Uterus (tissue), 4 donors: Measurements from ENCODE around the gene C1QTNF3. TPM values are rescaled to one million over a fixed set of nuclear protein-coding genes. Genes with fewer than 3 reads are reported as not detected.
"Not testable (repeated sequence)": the region's sequence is repeated elsewhere in the genome, so short reads cannot be mapped to it uniquely, and the experiment has no call there.

Experiments used
- DNase-seq, 2 donors: peaks; one replicate each; pipeline ENCODE4 v3.0.0-alpha.2; 2019 to 2020
- H3K27ac ChIP-seq, 2 donors: fragments of 200-600 bp; sonication (generic); 1 replicate in 1 of 2; 2 replicates in 1 of 2; pipeline ENCODE4 v1.5.1; 2016 to 2018
- H3K27me3 ChIP-seq, 2 donors: fragments of 200-600 bp; sonication (generic); one replicate each; pipeline ENCODE4 v1.5.1; 2018 to 2019; ENCODE audit warnings: control low read depth in 1 of 2
- H3K36me3 ChIP-seq, 2 donors: fragments of 200-600 bp; sonication (generic); one replicate each; pipeline ENCODE4 v1.5.1; 2019; ENCODE audit warnings: control low read depth in 1 of 2
- H3K4me1 ChIP-seq, 2 donors: fragments of 200-600 bp; sonication (generic); one replicate each; pipeline ENCODE4 v1.5.1; 2018 to 2019; ENCODE audit warnings: control low read depth in 1 of 2
- H3K4me3 ChIP-seq, 2 donors: fragments of 200-600 bp; sonication (generic); 1 replicate in 1 of 2; 2 replicates in 1 of 2; pipeline ENCODE4 v1.5.1; 2018 to 2019; ENCODE audit warnings: mild to moderate bottlenecking in 1 of 2
- H3K9me3 ChIP-seq, 2 donors: fragments of 200-600 bp; sonication (generic); one replicate each; pipeline ENCODE4 v1.5.1; 2019; ENCODE audit warnings: control low read depth in 1 of 2
- POLR2A ChIP-seq, 2 donors: fragments of 450-650 bp; IDR thresholded peaks; one replicate each; pipeline ENCODE4 v1.6.1; 2016; ENCODE audit warnings: antibody characterized with exemption in 2 of 2, mild to moderate bottlenecking in 1 of 2, moderate library complexity in 1 of 2
- intact Hi-C: fragments of 100-400 bp; cut with DNase I; formaldehyde crosslinking; loops from one replicate; pipeline ENCODE4 v1.15.1; 2023; ENCODE audit warnings: low total_unique reads
- total RNA-seq, 4 donors: library from RNA; depleted of rRNA in 3 of 4; stranded (reverse); fragments of >200 nt in 3 of 4; gene quantifications; one replicate each; pipeline versions ENCODE4 v1.1.0 to v1.2.4, GENCODE V29; 2014 to 2023
- TF ChIP-seq, protein P1 (sequence below), 4 experiments: fragments of 200-600 bp in 2 of 4; fragments of 450-650 bp in 2 of 4; sonication (generic) in 2 of 4; IDR thresholded peaks; one replicate each; pipeline ENCODE4 v1.5.1; 2016 to 2019; ENCODE audit warnings: antibody characterized with exemption in 4 of 4, mild to moderate bottlenecking in 2 of 4, moderate library complexity in 1 of 4
- donor health status: DM: yes; HTN: yes; CAD: no.

C1QTNF3 gene
- total RNA-seq, 4 donors from 2014 or later = 7.6 to 35.9 (median 13.3) TPM

GRCh38 chr5:34031966-34032365 lies 11.0 kb downstream of the C1QTNF3 start:
- intact Hi-C loops = no loop called here
- no peaks in the 10 kb centered on the region for H3K4me1 ChIP-seq
- H3K27me3 ChIP-seq = no peaks in the 10 kb centered on the region
- no peaks in the 10 kb centered on the region for H3K9me3 ChIP-seq
- no peak overlapping the region for H3K4me3 ChIP-seq
- no peak for DNase-seq
- no peaks in the 10 kb centered on the region for H3K36me3 ChIP-seq
- H3K27ac ChIP-seq = no peak overlapping the region
- TF ChIP-seq POLR2A (IDR thresholded peaks at IDR 0.05) = no peak
- TF ChIP-seq, protein P1, sequence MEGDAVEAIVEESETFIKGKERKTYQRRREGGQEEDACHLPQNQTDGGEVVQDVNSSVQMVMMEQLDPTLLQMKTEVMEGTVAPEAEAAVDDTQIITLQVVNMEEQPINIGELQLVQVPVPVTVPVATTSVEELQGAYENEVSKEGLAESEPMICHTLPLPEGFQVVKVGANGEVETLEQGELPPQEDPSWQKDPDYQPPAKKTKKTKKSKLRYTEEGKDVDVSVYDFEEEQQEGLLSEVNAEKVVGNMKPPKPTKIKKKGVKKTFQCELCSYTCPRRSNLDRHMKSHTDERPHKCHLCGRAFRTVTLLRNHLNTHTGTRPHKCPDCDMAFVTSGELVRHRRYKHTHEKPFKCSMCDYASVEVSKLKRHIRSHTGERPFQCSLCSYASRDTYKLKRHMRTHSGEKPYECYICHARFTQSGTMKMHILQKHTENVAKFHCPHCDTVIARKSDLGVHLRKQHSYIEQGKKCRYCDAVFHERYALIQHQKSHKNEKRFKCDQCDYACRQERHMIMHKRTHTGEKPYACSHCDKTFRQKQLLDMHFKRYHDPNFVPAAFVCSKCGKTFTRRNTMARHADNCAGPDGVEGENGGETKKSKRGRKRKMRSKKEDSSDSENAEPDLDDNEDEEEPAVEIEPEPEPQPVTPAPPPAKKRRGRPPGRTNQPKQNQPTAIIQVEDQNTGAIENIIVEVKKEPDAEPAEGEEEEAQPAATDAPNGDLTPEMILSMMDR (IDR thresholded peaks at IDR 0.05) = no peak

DNA sequence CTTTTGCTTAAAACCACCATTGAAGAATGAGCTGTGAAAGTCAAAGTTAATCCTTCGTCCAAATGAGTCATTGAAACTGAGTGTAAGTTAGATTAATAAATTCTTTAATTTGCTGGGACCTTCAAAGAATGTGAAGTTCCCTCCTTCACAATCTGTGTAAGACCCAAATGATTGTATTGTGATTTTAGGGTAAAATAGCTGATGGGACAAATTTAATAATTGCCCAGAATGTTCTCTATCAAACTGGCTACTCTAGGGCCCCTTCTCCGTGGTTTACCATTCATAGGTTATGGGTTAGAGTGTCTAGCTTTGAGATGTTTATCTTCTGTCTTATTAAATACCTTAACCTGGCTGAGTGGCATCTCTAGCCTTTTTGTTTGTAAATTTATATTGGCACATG lies 11.9 kb downstream of the C1QTNF3 start:
- Histone ChIP-seq H3K4me3 (no peak overlapping the region), H3K9me3 (no peaks in the 10 kb centered on the region), H3K4me1 (no peaks in the 10 kb centered on the region), H3K27ac (no peak overlapping the region), H3K27me3 (no peaks in the 10 kb centered on the region), H3K36me3 (no peaks in the 10 kb centered on the region)
- intact Hi-C loops = no loop called here
- TF ChIP-seq POLR2A (IDR thresholded peaks at IDR 0.05) = no peak
- TF ChIP-seq, protein P1 (IDR thresholded peaks at IDR 0.05) = no peak
- DNase-seq = no peak

DNA sequence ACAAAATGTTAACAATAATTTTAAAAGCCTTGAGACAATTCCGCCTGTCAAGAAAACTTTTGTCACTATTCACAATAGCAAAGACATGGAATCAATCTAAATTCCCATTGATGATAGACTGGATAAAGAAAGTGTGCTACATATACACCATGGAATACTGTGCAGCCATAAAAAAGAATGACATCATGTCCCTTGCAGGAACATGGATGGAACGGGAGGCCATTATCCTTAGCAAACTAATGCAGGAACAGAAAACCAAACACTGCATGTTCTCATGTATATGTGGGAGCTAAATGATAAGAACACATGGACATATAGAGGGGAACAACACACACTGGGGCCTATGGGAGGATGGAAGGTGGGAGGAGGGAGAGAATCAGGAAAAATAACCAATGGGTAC lies 12.4 kb downstream of the C1QTNF3 start:
- H3K36me3 ChIP-seq, H3K4me3 ChIP-seq, H3K9me3 ChIP-seq, H3K4me1 ChIP-seq, H3K27me3 ChIP-seq, intact Hi-C loops, H3K27ac ChIP-seq, DNase-seq: not testable (repeated sequence)

DNA sequence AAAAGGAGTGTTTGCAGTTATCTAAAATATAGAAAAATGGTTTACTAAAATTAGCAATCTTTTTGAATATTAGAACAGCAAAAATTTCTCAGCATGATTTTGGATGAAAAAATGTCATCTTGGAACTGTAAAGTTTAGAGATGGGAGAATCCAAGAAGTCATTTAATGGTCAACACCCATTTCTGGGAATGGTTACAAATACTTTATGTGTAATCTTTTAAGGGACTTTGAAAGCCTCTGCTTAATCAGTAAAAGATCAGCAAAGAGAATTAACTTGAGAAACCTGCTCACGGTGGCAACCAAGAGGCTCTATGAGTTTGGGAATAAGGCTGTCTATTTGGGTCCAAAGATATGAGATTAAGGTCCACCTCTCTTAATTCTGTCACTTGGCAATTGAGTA lies 13.0 kb downstream of the C1QTNF3 start:
- TF ChIP-seq, protein P1 (IDR thresholded peaks at IDR 0.05) = no peak
- no peak for TF ChIP-seq POLR2A (IDR thresholded peaks at IDR 0.05)
- intact Hi-C loops = no loop called here
- Histone ChIP-seq H3K4me1 (no peaks in the 10 kb centered on the region), H3K27me3 (no peaks in the 10 kb centered on the region), H3K4me3 (no peak overlapping the region), H3K27ac (no peak overlapping the region), H3K36me3 (no peaks in the 10 kb centered on the region), H3K9me3 (no peaks in the 10 kb centered on the region)
- DNase-seq = no peak

DNA sequence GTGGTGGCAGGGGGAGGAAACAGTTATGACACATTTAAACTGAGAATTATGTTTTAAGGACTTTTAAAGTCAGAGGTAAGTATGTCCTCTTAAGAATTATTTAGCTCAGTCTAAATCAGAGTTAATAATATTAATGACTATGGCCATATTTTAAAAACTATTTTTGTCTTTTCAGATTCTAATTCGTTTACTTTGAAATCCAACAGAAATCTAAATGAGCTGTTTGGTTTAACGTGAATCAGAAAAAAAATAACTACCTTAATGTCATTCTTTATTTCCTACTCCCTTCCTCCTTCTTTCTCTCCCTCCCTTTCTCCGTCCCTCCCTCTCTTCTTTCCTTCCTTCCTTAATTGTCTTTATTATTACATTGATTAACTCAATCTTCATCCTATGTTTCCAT lies 14.7 kb downstream of the C1QTNF3 start:
- intact Hi-C loops = no loop called here

More for the DNA sequence above, 14.7 kb downstream of the C1QTNF3 start:
- Histone ChIP-seq H3K36me3 (no peaks in the 10 kb centered on the region), H3K4me1 (no peaks in the 10 kb centered on the region), H3K27me3 (no peaks in the 10 kb centered on the region), H3K27ac (no peak overlapping the region), H3K4me3 (no peak overlapping the region), H3K9me3 (no peaks in the 10 kb centered on the region)
- TF ChIP-seq, protein P1 (IDR thresholded peaks at IDR 0.05) = no peak
- DNase-seq = no peak
